ENCODE measurements around the gene ATP6V0B. TPM values are rescaled to one million over a fixed set of nuclear protein-coding genes. Genes with fewer than 3 reads are reported as not detected.

ATP6V0B gene
- total RNA-seq, 1 donor from 2014 or later, result 156 TPM

- Mint-ChIP-seq H3K36me3 (ENCODE audit: low read depth) (peaks cover 9% of the 10 kb centered on the region), H3K9me3 (no peaks in the 10 kb centered on the region), H3K4me3 (ENCODE audit: low read depth) (no peak overlapping the region), H3K27ac (no peak overlapping the region), H3K27me3 (ENCODE audit: low read depth) (no peaks in the 10 kb centered on the region), H3K4me1 (ENCODE audit: low read depth) (no peaks in the 10 kb centered on the region)
- DNase-seq (ENCODE audit: low spot score), result no peak
- intact Hi-C loops (cut with micrococcal nuclease), result no loop called here
Measured at GRCh38 chr1:43963890-43964289, 10.9 kb upstream of the ATP6V0B start.

DNA sequence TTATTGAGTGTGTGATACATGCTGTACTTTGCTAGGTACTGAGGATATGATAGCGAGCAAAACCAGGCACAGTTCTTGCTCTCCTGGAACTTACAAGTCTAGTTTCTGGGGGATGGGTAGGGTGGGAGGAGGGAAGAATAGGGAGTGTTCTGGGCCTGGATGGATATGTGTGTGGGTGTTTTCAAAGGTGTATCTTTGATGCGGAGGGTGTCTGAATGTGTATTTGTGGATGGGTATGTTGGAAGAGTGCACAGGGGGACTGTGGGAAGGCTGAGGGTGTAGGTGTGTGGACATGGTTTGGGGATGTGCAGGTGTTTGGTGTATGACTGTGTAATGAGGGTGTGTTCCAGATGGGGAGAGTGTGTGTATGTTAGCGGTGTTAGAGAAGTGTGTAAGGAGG lies 9.4 kb upstream of the ATP6V0B start:
- Mint-ChIP-seq H3K4me1 (ENCODE audit: low read depth) (peaks cover 4% of the 10 kb centered on the region), H3K27me3 (ENCODE audit: low read depth) (no peaks in the 10 kb centered on the region), H3K36me3 (ENCODE audit: low read depth) (peaks cover 14% of the 10 kb centered on the region), H3K4me3 (ENCODE audit: low read depth) (no peak overlapping the region), H3K27ac (no peak overlapping the region), H3K9me3 (no peaks in the 10 kb centered on the region)
- DNase-seq (ENCODE audit: low spot score), result no peak
- intact Hi-C loops (cut with micrococcal nuclease), result no loop called here

DNA sequence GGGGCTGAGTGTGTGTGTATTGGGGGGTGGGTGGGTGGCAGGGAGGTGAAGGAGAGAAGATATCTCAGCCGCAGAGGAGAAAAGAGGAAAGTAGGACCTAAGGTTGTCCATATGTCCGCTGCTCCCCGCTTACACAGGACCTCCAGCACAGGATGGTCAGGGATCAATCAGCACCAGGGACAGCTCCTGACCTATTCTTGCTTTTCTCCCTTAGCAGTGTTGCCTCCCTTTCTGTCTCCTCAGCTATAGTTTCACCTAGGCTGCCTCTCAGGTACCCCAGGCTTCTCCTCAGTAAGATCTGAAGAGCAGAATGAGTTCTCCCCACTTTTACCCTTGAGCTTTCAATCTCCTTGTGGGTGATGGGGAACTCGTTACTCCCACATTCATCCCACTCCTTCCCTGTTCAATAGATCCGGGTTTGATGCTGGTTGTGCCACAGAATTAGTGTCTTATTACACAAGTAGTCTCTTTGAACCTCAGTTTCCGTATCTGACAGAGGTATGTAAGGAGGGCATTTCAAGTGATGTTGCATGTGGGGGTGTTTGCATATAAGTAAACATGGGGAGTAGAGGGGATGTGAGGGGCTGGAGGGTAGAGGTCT lies 6.3 kb upstream of the ATP6V0B start:
- Mint-ChIP-seq H3K4me1 (ENCODE audit: low read depth) (peaks cover 15% of the 10 kb centered on the region), H3K9me3 (no peaks in the 10 kb centered on the region), H3K27me3 (ENCODE audit: low read depth) (no peaks in the 10 kb centered on the region), H3K27ac (no peak overlapping the region), H3K4me3 (ENCODE audit: low read depth) (no peak overlapping the region), H3K36me3 (ENCODE audit: low read depth) (peaks cover 25% of the 10 kb centered on the region)
- intact Hi-C loops (cut with micrococcal nuclease), result no loop called here
- no peak for DNase-seq (ENCODE audit: low spot score)

DNA sequence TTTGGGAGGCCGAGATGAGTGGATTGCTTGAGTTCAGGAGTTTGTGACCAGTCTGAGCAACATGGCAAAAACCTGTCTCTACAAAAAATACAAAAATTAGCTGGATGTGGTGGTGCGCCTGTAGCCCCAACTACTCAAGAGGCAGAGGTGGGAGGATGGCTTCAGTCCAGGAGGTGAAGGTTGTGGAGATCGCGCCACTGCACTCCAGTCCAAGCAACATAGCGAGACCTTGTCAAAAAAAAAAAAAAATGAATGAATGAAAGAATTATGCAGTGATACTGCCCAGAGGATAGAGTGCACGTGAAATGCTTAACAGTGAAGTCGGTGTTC lies 5.4 kb upstream of the ATP6V0B start:
- H3K27me3 Mint-ChIP-seq (ENCODE audit: low read depth), result no peaks in the 10 kb centered on the region
- peaks cover 34% of the 10 kb centered on the region for H3K36me3 Mint-ChIP-seq (ENCODE audit: low read depth)
- H3K27ac Mint-ChIP-seq, result no peak overlapping the region
- peak overlapping the region; percentile 93 for H3K4me3 Mint-ChIP-seq (ENCODE audit: low read depth)
- peaks cover 24% of the 10 kb centered on the region for H3K4me1 Mint-ChIP-seq (ENCODE audit: low read depth)
- DNase-seq (ENCODE audit: low spot score), result no peak
- H3K9me3 Mint-ChIP-seq, result no peaks in the 10 kb centered on the region
- intact Hi-C loops (cut with micrococcal nuclease), result loop anchor here (1.0 kb wide), 1 partner anchor 23 kb away; the partner anchor contains the start of gene IPO13

- H3K4me3 Mint-ChIP-seq (ENCODE audit: low read depth), result peak within 1 kb of the TSS; percentile 93
- H3K27ac Mint-ChIP-seq, result peak within 1 kb of the TSS; percentile 64
- H3K4me1 Mint-ChIP-seq (ENCODE audit: low read depth), result peaks cover 24% of the 10 kb centered on the region
- no peaks in the 10 kb centered on the region for H3K27me3 Mint-ChIP-seq (ENCODE audit: low read depth)
- DNase-seq (ENCODE audit: low spot score), result peak; percentile 89
- intact Hi-C loops (cut with micrococcal nuclease), result loop anchor here (1.0 kb wide), 1 partner anchor 24 kb away; the partner anchor contains the start of gene IPO13
- H3K9me3 Mint-ChIP-seq, result no peaks in the 10 kb centered on the region
- peaks cover 34% of the 10 kb centered on the region for H3K36me3 Mint-ChIP-seq (ENCODE audit: low read depth)
Measured at GRCh38 chr1:43969746-43970466, 4.9 kb upstream of the ATP6V0B start, which contains the start of gene DPH2. Gene DPH2, plus strand, starts transcription at chr1:43970010. Its CDS starts 166 bp downstream, at chr1:43970176.

GRCh38 chr1:43970502-43970901 lies 4.3 kb upstream of the ATP6V0B start:
- Mint-ChIP-seq H3K27me3 (ENCODE audit: low read depth) (no peaks in the 10 kb centered on the region), H3K4me1 (ENCODE audit: low read depth) (peaks cover 24% of the 10 kb centered on the region), H3K9me3 (no peaks in the 10 kb centered on the region), H3K36me3 (ENCODE audit: low read depth) (peaks cover 34% of the 10 kb centered on the region), H3K4me3 (ENCODE audit: low read depth) (peak overlapping the region; percentile 93), H3K27ac (peak overlapping the region; percentile 64)
- intact Hi-C loops (cut with micrococcal nuclease), result no loop called here
- DNase-seq (ENCODE audit: low spot score), result no peak

DNA sequence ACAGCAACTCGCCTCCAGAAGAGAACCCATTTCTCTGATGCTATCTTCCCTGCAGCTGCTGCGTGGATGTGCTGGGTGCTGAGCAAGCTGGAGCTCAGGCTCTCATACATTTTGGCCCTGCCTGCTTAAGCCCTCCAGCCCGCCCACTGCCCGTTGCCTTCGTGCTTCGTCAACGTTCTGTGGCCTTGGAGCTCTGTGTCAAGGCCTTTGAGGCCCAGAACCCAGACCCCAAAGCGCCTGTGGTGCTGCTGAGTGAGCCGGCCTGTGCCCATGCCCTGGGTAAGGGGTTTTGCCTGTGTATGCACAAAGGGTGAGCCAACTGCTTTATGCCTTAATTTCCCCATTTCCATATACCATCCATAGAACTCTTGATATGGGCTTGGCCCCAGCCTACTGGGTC lies 3.8 kb upstream of the ATP6V0B start:
- intact Hi-C loops (cut with micrococcal nuclease), result no loop called here
- Mint-ChIP-seq H3K9me3 (no peaks in the 10 kb centered on the region), H3K27ac (peak overlapping the region; percentile 16), H3K36me3 (ENCODE audit: low read depth) (peaks cover 36% of the 10 kb centered on the region), H3K4me1 (ENCODE audit: low read depth) (peaks cover 26% of the 10 kb centered on the region), H3K4me3 (ENCODE audit: low read depth) (peak overlapping the region; percentile 93), H3K27me3 (ENCODE audit: low read depth) (no peaks in the 10 kb centered on the region)
- DNase-seq (ENCODE audit: low spot score), result no peak

DNA sequence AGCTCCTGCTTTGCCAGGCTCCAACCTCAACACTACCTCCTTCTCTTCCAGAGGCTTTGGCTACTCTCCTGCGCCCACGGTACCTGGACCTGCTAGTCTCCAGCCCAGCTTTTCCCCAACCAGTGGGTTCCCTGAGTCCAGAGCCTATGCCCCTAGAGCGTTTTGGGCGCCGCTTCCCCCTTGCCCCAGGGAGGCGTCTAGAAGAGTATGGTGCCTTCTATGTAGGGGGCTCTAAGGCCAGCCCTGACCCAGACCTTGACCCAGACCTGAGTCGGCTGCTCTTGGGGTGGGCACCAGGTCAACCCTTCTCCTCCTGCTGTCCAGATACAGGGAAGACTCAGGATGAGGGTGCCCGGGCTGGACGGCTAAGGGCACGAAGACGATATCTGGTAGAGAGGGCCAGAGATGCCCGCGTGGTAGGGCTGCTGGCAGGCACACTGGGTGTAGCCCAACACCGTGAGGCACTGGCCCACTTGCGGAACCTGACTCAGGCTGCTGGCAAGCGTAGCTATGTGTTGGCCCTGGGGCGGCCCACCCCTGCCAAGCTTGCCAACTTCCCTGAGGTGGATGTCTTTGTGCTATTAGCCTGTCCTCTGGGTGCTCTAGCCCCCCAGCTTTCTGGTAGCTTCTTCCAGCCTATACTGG lies 3.3 kb upstream of the ATP6V0B start:
- Mint-ChIP-seq H3K27ac (no peak overlapping the region), H3K36me3 (ENCODE audit: low read depth) (peaks cover 42% of the 10 kb centered on the region), H3K27me3 (ENCODE audit: low read depth) (no peaks in the 10 kb centered on the region), H3K4me3 (ENCODE audit: low read depth) (peak overlapping the region; percentile 93), H3K9me3 (no peaks in the 10 kb centered on the region), H3K4me1 (ENCODE audit: low read depth) (peaks cover 32% of the 10 kb centered on the region)
- no peak for DNase-seq (ENCODE audit: low spot score)
- intact Hi-C loops (cut with micrococcal nuclease), result no loop called here

DNA sequence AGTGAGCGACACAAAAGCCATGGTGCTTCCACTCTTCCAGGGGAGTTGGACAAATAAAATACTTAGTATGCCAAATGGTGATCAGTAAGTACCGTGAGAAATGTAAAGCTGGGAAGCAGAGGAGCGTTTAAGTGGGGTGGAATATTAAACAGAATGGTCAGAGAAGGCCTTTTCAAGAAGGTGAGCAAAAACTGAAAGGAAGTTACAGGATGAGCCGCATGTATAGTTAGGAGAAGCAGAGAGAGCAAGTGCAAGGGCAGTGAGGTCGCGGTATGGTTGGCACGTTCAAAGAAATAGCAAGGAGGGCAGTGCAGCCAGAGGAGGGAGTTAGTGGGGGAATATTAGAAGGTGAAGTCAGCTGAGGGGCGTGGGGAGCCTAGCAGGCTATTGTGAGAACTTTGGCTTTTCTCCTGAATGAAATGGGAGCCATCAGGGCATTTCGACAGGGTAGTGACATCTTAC lies 748 bp upstream of the ATP6V0B start:
- DNase-seq (ENCODE audit: low spot score), result no peak
- H3K27ac Mint-ChIP-seq, result peak overlapping the region; percentile 90
- no peaks in the 10 kb centered on the region for H3K9me3 Mint-ChIP-seq
- H3K4me1 Mint-ChIP-seq (ENCODE audit: low read depth), result peaks cover 53% of the 10 kb centered on the region
- intact Hi-C loops (cut with micrococcal nuclease), result loop anchor here (1.0 to 2.0 kb wide), 4 partner anchors 17 to 267 kb away; partner anchors contain the start of genes CCDC24, IPO13, SLC6A9 and ST3GAL3
- H3K36me3 Mint-ChIP-seq (ENCODE audit: low read depth), result peaks cover 64% of the 10 kb centered on the region
- no peaks in the 10 kb centered on the region for H3K27me3 Mint-ChIP-seq (ENCODE audit: low read depth)
- H3K4me3 Mint-ChIP-seq (ENCODE audit: low read depth), result peak overlapping the region; percentile 91

- no peaks in the 10 kb centered on the region for H3K27me3 Mint-ChIP-seq (ENCODE audit: low read depth)
- peak; percentile 24 for DNase-seq (ENCODE audit: low spot score)
- intact Hi-C loops (cut with micrococcal nuclease), result loop anchor here (2.0 kb wide), 2 partner anchors 15 to 55 kb away; partner anchors contain the start of genes CCDC24 and SLC6A9
- peak overlapping the region; percentile 91 for H3K4me3 Mint-ChIP-seq (ENCODE audit: low read depth)
- peaks cover 59% of the 10 kb centered on the region for H3K36me3 Mint-ChIP-seq (ENCODE audit: low read depth)
- H3K27ac Mint-ChIP-seq, result peak overlapping the region; percentile 46
- peaks cover 50% of the 10 kb centered on the region for H3K4me1 Mint-ChIP-seq (ENCODE audit: low read depth)
- no peaks in the 10 kb centered on the region for H3K9me3 Mint-ChIP-seq
Measured at GRCh38 chr1:43975249-43975961, 645 bp downstream of the ATP6V0B start.

DNA sequence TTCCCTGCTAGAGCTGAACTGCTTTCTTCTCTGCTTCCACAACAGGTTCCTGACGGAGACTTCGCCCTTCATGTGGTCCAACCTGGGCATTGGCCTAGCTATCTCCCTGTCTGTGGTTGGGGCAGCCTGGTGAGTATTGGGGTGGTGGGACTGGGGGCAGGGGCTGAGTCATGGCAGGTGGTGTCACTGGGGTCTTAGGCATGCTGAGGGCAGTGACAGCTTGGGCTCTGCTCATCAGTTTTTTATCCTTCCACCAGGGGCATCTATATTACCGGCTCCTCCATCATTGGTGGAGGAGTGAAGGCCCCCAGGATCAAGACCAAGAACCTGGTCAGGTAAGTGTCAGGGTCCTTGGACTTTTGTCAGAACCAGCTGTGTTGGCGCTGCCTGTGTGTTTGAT lies 1.3 kb downstream of the ATP6V0B start:
- peaks cover 63% of the 10 kb centered on the region for H3K36me3 Mint-ChIP-seq (ENCODE audit: low read depth)
- H3K4me1 Mint-ChIP-seq (ENCODE audit: low read depth), result peaks cover 50% of the 10 kb centered on the region
- H3K9me3 Mint-ChIP-seq, result no peaks in the 10 kb centered on the region
- intact Hi-C loops (cut with micrococcal nuclease), result no loop called here
- DNase-seq (ENCODE audit: low spot score), result no peak
- H3K27me3 Mint-ChIP-seq (ENCODE audit: low read depth), result no peaks in the 10 kb centered on the region
- peak overlapping the region; percentile 91 for H3K4me3 Mint-ChIP-seq (ENCODE audit: low read depth)
- H3K27ac Mint-ChIP-seq, result peak overlapping the region; percentile 46

- H3K27me3 Mint-ChIP-seq (ENCODE audit: low read depth), result no peaks in the 10 kb centered on the region
- H3K4me1 Mint-ChIP-seq (ENCODE audit: low read depth), result peaks cover 48% of the 10 kb centered on the region
- H3K9me3 Mint-ChIP-seq, result no peaks in the 10 kb centered on the region
- peak overlapping the region; percentile 91 for H3K4me3 Mint-ChIP-seq (ENCODE audit: low read depth)
- peaks cover 62% of the 10 kb centered on the region for H3K36me3 Mint-ChIP-seq (ENCODE audit: low read depth)
- no peak for DNase-seq (ENCODE audit: low spot score)
- H3K27ac Mint-ChIP-seq, result no peak overlapping the region
- intact Hi-C loops (cut with micrococcal nuclease), result no loop called here
Measured at GRCh38 chr1:43976890-43977289, 2.1 kb downstream of the ATP6V0B start.
